SKM-1 (cell line): Measurements from ENCODE around the gene MLXIP.
"Not testable (repeated sequence)": the region's sequence is repeated elsewhere in the genome, so short reads cannot be mapped to it uniquely, and the experiment has no call there.

Experiments
- DNase-seq: peaks from one replicate; lab custom pipeline; 2025; ENCODE audit not compliant: unreplicated experiment; lab: John Stamatoyannopoulos, UW

MLXIP gene

GRCh38 chr12:122054842-122055520, 23.6 kb upstream of the MLXIP start:
- no peak for DNase-seq

GRCh38 chr12:122056406-122056805, 22.1 kb upstream of the MLXIP start:
- not testable (repeated sequence) for DNase-seq

- no peak for DNase-seq
Measured at GRCh38 chr12:122057007-122057735, 21.4 kb upstream of the MLXIP start.

GRCh38 chr12:122057769-122058168, 20.8 kb upstream of the MLXIP start:
- DNase-seq, result no peak

- DNase-seq, result no peak
Measured at GRCh38 chr12:122058549-122059149, 19.9 kb upstream of the MLXIP start.

- DNase-seq, result no peak
Measured at GRCh38 chr12:122059203-122059960, 19.2 kb upstream of the MLXIP start.

DNA sequence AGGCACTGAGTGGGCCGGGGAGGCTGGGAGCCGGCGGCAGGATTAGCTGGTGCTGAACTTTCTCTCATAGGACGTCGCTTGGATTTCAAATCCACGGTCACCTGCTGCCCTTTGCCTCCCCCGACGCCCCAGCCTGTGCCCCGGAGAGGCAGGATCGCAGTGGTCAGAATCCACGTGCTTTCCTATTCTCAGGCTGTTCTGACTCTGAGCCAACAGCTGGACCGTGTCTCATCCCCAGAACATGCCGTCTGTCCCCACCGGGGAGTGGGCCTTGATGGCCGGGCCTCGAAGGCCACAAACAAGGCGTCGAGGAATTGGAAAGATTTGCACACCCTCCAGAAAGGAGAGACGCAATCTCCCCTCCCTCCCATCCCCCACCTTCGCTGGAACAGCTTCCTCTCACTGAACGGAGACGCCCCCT, 18.5 kb upstream of the MLXIP start:
- no peak for DNase-seq

DNA sequence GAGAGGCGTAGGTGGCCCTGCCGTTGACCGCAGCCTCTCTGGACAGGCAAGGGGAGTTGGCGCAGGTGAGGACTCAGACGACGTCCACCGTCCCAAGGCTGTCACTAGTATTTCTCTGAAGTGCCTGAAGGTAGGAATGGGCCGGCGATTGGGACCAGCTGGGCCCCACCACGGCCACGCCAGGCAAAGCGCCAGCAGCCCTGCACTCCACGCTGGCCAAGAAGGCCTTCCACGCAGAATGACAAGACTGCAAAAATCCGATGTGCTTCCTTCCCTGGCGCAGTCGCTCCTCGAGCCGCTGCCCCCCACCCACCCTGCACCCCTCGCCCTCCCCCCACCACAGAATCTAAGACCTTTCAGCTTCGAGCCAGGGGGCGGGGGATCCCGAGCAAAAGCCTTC, 17.3 kb upstream of the MLXIP start:
- DNase-seq, result no peak

GRCh38 chr12:122062832-122063693, 15.5 kb upstream of the MLXIP start:
- peak; percentile 1 for DNase-seq

- no peak for DNase-seq
Measured at GRCh38 chr12:122063694-122064024, 14.9 kb upstream of the MLXIP start.

DNA sequence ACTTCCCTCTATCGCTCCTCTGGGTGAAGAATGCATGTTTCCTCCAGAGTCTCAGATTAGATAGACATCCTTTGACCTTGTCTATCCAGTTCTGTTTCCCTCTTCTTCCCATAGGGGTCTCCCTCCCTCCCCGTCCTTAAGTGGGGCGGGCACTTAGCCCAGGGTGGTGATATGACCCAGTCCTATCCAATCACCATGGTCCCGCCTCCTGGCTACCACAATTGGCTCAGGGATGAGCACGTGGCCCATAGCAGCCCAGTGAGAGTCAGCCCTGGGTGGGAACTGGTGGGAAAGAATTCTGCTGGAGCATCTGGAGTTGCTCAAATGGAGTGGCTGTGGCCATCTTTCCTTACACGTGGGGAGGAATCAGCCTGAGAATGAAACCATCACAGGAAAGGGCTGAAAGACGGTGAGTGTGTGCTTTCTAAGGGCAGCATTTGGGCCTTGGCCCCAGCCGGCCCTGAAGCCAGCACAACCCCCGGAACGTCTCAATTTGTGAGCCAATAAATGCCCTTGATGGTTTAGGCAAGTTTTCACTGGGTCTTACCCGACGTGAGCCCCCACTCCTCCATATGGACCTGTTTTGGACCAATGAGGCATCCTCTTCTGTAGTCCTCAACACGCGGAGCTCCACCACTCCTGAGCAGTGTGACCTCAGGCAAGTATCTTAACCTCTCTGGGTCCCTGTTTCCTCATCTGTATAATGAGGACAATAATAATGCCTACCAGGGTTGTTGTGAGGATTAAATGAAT, 14.4 kb upstream of the MLXIP start:
- DNase-seq, result no peak

DNA sequence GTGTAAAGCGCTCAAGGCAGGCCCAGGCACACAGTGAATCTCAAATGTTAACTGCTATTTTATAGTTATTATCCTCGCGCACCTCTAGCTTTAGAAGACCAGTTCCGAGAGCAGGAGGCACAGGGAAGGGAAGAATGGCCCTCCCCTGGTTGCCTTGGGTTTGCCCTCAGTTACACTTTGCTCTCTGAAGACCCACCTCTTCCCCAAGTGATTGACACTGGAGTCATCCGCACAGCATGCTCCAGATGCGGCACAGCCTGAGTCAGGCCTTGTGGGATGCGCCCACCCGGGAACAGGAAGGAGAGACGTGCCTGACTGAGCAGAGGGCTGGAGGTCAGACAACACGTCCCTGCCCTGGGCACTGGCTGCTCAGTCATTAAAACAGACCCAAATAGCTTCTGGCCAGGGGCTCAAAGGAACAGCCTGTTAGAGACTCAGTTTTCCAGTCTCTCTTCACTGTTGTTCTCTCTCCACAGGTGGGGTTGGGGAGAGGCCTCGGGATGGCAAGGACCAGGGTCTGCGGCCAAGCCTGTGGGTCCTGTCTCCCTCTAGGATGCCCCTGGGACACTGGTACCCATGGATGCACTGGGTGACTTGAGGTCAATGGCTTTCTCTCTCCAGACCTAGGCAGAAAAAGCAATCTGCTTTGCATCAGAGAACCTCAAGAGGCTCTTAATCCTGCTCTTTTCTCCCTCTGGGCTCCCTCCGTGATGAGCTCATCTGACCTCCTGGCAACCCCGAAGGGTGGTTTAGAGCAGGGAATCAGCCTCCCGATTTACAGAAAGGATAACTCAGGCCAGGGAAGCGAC, 13.6 kb upstream of the MLXIP start:
- no peak for DNase-seq

- no peak for DNase-seq
Measured at GRCh38 chr12:122067548-122067947, 11.0 kb upstream of the MLXIP start.

DNA sequence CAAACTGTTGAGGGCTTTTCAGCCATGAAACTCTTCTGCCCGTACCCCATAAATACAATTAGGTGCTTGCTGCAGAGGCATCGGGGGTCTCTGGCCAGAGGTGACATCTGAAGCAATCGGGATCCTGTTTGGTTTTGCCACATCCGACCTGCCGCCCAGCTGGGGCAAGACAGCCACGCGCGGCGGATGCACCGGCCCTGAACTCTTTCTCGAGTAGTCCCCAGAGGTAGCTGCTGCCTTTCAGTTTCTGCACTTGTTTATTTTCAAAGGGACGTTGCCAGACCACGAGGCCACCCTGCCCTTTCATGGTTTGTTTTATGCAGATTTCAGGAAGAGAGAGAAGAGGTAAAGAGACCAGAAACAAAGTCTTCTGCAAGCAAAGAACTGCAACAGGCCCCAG, 10.6 kb upstream of the MLXIP start:
- no peak for DNase-seq

GRCh38 chr12:122072031-122072970, 6.3 kb upstream of the MLXIP start:
- no peak for DNase-seq

- no peak for DNase-seq
Measured at GRCh38 chr12:122073815-122074214, 4.7 kb upstream of the MLXIP start.

- DNase-seq, result no peak
Measured at GRCh38 chr12:122076743-122077495, 1.6 kb upstream of the MLXIP start.
